T-helper 1 cell treated with Interleukin-12 subunit alpha and Interleukin-12 subunit beta and Interleukin-4 antibody, amounts not matched to agents 30 μg/mL and 1 μg/mL, for 36 hours (primary cell): ENCODE results near the gene APOBEC3A.
A peak's percentile ranks its signal among the peaks of the same experiment; 100 is the strongest.
"Not testable (repeated sequence)": the region's sequence is repeated elsewhere in the genome, so short reads cannot be mapped to it uniquely, and the experiment has no call there.

Experiments
- H3K27ac Mint-ChIP-seq: one replicate; pipeline ENCODE4 v1.8.0; 2021; ENCODE audit warnings: mild to moderate bottlenecking, mixed read lengths
- H3K27me3 Mint-ChIP-seq: one replicate; pipeline ENCODE4 v1.8.0; 2021; ENCODE audit warnings: low read depth, mixed read lengths
- H3K36me3 Mint-ChIP-seq: one replicate; pipeline ENCODE4 v1.8.0; 2021; ENCODE audit warnings: low read depth, mixed read lengths
- H3K4me1 Mint-ChIP-seq: one replicate; pipeline ENCODE4 v1.8.0; 2021; ENCODE audit warnings: low read depth, mixed read lengths
- H3K4me3 Mint-ChIP-seq: one replicate; pipeline ENCODE4 v1.8.0; 2021; ENCODE audit warnings: mild to moderate bottlenecking, moderate library complexity, mixed read lengths
- H3K9me3 Mint-ChIP-seq: one replicate; pipeline ENCODE4 v1.8.0; 2021; ENCODE audit warnings: mixed read lengths

APOBEC3A gene

DNA sequence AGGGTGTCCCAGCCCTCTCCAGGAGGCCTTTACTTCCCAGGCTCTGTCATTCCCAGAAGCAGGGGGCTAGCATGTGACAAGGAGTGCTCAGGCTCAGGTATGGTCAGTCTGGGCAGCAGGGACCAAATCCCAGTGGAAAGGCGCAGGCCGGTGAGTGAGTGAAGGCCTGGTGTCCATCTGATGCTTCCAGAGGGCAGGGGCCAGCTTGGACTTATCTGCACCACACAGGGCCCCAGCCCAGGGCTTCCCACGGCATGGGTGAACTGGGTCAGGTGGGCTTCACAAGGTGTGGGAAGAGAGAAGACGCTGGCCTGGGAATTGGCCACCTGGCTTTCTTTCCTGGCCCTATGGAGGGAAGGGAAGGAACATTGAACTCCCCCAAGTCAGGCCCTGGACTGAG lies 20.4 kb upstream of the APOBEC3A start:
- Mint-ChIP-seq H3K36me3 (no peaks in the 10 kb centered on the region), H3K4me1 (peaks cover 14% of the 10 kb centered on the region), H3K27me3 (peaks cover 49% of the 10 kb centered on the region), H3K9me3 (no peaks in the 10 kb centered on the region), H3K27ac (no peak overlapping the region), H3K4me3 (no peak overlapping the region)

GRCh38 chr22:38937541-38937940 lies 19.9 kb upstream of the APOBEC3A start:
- H3K4me1 Mint-ChIP-seq, result peaks cover 15% of the 10 kb centered on the region
- H3K9me3 Mint-ChIP-seq, result no peaks in the 10 kb centered on the region
- no peak overlapping the region for H3K4me3 Mint-ChIP-seq
- no peak overlapping the region for H3K27ac Mint-ChIP-seq
- H3K27me3 Mint-ChIP-seq, result peaks cover 45% of the 10 kb centered on the region
- H3K36me3 Mint-ChIP-seq, result no peaks in the 10 kb centered on the region

GRCh38 chr22:38938221-38938620 lies 19.2 kb upstream of the APOBEC3A start:
- H3K27me3 Mint-ChIP-seq, result peaks cover 43% of the 10 kb centered on the region
- H3K36me3 Mint-ChIP-seq, result no peaks in the 10 kb centered on the region
- no peak overlapping the region for H3K4me3 Mint-ChIP-seq
- H3K4me1 Mint-ChIP-seq, result peaks cover 19% of the 10 kb centered on the region
- H3K27ac Mint-ChIP-seq, result no peak overlapping the region
- H3K9me3 Mint-ChIP-seq, result no peaks in the 10 kb centered on the region

DNA sequence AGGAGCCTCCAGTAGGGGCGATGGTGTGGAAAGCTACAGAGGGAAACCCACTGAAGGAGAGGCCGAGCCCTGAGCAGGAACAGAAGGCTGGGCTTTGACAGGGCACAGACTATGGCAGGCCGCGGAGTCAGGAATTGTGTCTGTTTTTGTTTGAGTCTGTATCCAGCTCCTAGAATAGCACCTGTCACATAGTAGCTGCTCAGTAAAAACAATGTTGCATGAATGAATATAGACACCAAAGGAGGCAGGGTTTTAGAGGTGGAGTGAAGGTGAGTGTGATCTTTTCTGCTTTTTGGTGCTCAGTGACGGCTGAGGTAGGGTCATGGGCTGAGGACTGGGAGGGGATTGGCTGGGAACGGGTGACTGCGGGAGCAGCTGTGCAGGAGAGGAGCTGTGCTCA lies 18.5 kb upstream of the APOBEC3A start:
- Mint-ChIP-seq H3K4me3 (no peak overlapping the region), H3K4me1 (peaks cover 23% of the 10 kb centered on the region), H3K27me3 (peaks cover 44% of the 10 kb centered on the region), H3K9me3 (no peaks in the 10 kb centered on the region), H3K36me3 (no peaks in the 10 kb centered on the region), H3K27ac (no peak overlapping the region)

GRCh38 chr22:38940811-38941384 lies 16.5 kb upstream of the APOBEC3A start:
- Mint-ChIP-seq H3K9me3 (no peaks in the 10 kb centered on the region), H3K4me1 (peaks cover 25% of the 10 kb centered on the region), H3K36me3 (no peaks in the 10 kb centered on the region), H3K27ac (peak overlapping the region; percentile 85), H3K4me3 (no peak overlapping the region), H3K27me3 (peaks cover 35% of the 10 kb centered on the region)

GRCh38 chr22:38941488-38941987 lies 15.9 kb upstream of the APOBEC3A start:
- peaks cover 27% of the 10 kb centered on the region for H3K4me1 Mint-ChIP-seq
- peak overlapping the region; percentile 85 for H3K27ac Mint-ChIP-seq
- H3K9me3 Mint-ChIP-seq, result no peaks in the 10 kb centered on the region
- H3K36me3 Mint-ChIP-seq, result no peaks in the 10 kb centered on the region
- H3K27me3 Mint-ChIP-seq, result peaks cover 39% of the 10 kb centered on the region
- peak overlapping the region; percentile 77 for H3K4me3 Mint-ChIP-seq

- H3K4me3 Mint-ChIP-seq, result no peak overlapping the region
- peaks cover 27% of the 10 kb centered on the region for H3K4me1 Mint-ChIP-seq
- no peaks in the 10 kb centered on the region for H3K9me3 Mint-ChIP-seq
- H3K36me3 Mint-ChIP-seq, result no peaks in the 10 kb centered on the region
- H3K27me3 Mint-ChIP-seq, result peaks cover 42% of the 10 kb centered on the region
- no peak overlapping the region for H3K27ac Mint-ChIP-seq
Observed at GRCh38 chr22:38942702-38943101, 14.7 kb upstream of the APOBEC3A start.

DNA sequence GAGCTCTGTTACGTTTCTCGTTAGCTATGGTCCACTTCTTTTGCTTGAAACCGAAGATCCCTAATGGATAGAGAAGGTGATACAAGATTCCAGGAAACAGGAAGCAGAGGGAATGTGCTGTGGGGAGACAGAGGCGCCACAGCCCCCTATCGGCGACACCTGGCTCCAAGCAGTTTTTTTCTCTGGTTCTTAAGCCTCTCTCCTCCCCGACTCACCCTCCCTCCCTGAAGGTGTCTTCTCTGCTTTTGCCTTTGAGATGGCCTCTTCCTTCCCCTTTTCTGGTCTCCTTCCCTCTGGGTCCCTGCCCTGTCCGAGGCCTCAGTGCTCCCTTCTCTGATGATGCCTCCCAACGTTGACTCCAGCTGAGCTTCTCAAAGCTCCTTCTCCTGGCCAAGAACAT lies 14.2 kb upstream of the APOBEC3A start:
- H3K4me1 Mint-ChIP-seq, result peaks cover 27% of the 10 kb centered on the region
- peak overlapping the region; percentile 18 for H3K4me3 Mint-ChIP-seq

GRCh38 chr22:38943882-38944281 lies 13.5 kb upstream of the APOBEC3A start:
- no peaks in the 10 kb centered on the region for H3K9me3 Mint-ChIP-seq
- H3K4me1 Mint-ChIP-seq, result peaks cover 27% of the 10 kb centered on the region
- peaks cover 32% of the 10 kb centered on the region for H3K27me3 Mint-ChIP-seq
- H3K27ac Mint-ChIP-seq, result peak overlapping the region; percentile 12
- no peak overlapping the region for H3K4me3 Mint-ChIP-seq
- H3K36me3 Mint-ChIP-seq, result no peaks in the 10 kb centered on the region

More for the DNA sequence above, 14.2 kb upstream of the APOBEC3A start:
- H3K36me3 Mint-ChIP-seq, result no peaks in the 10 kb centered on the region
- peaks cover 37% of the 10 kb centered on the region for H3K27me3 Mint-ChIP-seq
- no peak overlapping the region for H3K27ac Mint-ChIP-seq
- H3K9me3 Mint-ChIP-seq, result no peaks in the 10 kb centered on the region

DNA sequence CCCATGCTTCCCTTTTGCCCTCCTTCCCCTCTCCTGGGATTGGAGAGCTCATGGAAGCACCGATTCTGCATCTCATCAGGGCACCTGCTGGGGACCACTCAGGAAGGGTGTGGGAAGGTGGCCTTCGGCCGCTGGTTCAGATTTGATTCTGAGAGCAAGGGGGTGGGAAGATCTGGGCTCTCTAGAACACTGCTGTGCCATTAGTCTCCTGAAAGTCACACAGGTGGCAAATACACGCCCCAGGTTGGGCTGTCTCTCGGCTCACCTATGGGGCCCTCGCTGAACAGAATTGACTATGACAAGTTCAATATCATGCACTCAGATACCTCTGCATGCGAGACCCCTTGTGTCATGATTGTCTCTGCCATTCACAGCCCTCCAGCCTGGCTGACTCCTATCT lies 12.8 kb upstream of the APOBEC3A start:
- H3K27ac Mint-ChIP-seq, result no peak overlapping the region
- H3K9me3 Mint-ChIP-seq, result no peaks in the 10 kb centered on the region
- H3K4me3 Mint-ChIP-seq, result no peak overlapping the region
- H3K4me1 Mint-ChIP-seq, result peaks cover 27% of the 10 kb centered on the region
- H3K27me3 Mint-ChIP-seq, result peaks cover 24% of the 10 kb centered on the region
- H3K36me3 Mint-ChIP-seq, result no peaks in the 10 kb centered on the region

DNA sequence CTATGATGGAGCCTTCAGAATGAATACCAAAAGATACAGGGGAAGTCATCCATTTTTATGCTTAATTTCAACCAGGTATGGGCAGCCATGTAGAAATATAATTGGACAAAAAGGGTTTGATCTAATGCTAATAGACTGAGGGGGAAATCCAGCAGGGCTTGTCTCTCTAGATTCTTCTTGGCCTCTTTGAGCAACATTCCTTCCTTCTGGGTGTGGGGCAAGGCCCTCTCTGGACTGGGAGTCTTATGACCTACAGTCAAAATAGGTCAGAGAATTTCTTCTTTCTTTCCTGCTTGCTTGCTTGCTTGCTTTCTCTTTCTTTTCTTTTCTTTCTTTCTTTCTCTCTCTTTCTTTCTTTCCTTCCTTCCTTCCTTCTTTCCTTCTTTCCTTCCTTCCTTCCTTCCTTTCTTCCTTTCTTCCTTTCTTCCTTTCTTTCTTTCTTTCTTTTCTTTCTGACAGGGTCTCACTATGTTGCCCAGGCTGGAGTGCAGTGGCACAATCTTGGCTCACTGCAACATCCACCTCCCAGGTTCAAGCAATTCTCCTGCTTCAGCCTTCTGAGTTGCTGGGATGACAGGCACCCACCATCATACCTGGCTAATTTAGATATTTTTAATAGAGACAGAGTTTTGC lies 11.6 kb upstream of the APOBEC3A start:
- H3K4me1 Mint-ChIP-seq, result peaks cover 23% of the 10 kb centered on the region
- not testable (repeated sequence) for H3K4me3 Mint-ChIP-seq, H3K9me3 Mint-ChIP-seq, H3K27ac Mint-ChIP-seq, H3K36me3 Mint-ChIP-seq
- peaks cover 18% of the 10 kb centered on the region for H3K27me3 Mint-ChIP-seq

DNA sequence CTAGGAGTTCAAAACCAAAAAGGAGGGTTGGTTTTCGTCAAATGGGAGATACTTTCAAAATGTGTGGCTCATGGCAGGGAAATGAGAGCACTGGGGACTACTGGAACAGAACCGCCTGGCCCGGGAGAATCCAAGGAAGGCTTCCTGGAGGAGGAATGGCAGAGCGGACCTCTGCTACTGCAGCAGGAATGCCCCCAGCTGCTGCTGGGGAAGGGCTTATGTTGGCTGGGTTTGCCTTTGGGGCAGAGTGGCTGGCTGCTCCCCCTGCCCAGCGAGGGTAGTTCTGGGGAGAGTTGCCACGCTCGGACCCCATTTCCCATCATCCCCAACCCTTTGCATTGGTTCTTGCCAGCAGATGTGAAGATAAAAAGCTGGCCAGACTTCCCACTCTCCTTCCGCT lies 10.6 kb upstream of the APOBEC3A start:
- Mint-ChIP-seq H3K4me3 (no peak overlapping the region), H3K27me3 (peaks cover 18% of the 10 kb centered on the region), H3K27ac (peak overlapping the region; percentile 49), H3K36me3 (no peaks in the 10 kb centered on the region), H3K4me1 (peaks cover 17% of the 10 kb centered on the region), H3K9me3 (no peaks in the 10 kb centered on the region)

GRCh38 chr22:38947321-38948140 lies 9.9 kb upstream of the APOBEC3A start:
- peaks cover 18% of the 10 kb centered on the region for H3K27me3 Mint-ChIP-seq
- H3K27ac Mint-ChIP-seq, result no peak overlapping the region
- no peaks in the 10 kb centered on the region for H3K36me3 Mint-ChIP-seq
- H3K9me3 Mint-ChIP-seq, result no peaks in the 10 kb centered on the region
- no peak overlapping the region for H3K4me3 Mint-ChIP-seq
- peaks cover 20% of the 10 kb centered on the region for H3K4me1 Mint-ChIP-seq

GRCh38 chr22:38948181-38948940 lies 9.0 kb upstream of the APOBEC3A start:
- Mint-ChIP-seq H3K36me3 (no peaks in the 10 kb centered on the region), H3K4me1 (peaks cover 22% of the 10 kb centered on the region), H3K9me3 (no peaks in the 10 kb centered on the region), H3K27ac (no peak overlapping the region), H3K27me3 (peaks cover 16% of the 10 kb centered on the region), H3K4me3 (no peak overlapping the region)
